Psoas muscle (tissue), 8 donors: ENCODE measurements around the gene PARP12. TPM values are rescaled to one million over a fixed set of nuclear protein-coding genes. Genes with fewer than 3 reads are reported as not detected.

Source experiments
- ATAC-seq, 4 donors: fragments of 200-7000 bp; cut with Tn5 transposase; one replicate each; pipeline ENCODE4 v1.9.1; 2020; ENCODE audit warnings: moderate library complexity in 3 of 4, mild to moderate bottlenecking in 2 of 4
- DNase-seq, 2 donors: peaks; one replicate each; pipeline ENCODE4 v3.0.0-alpha.2; 2020
- H3K27ac ChIP-seq: fragments of 200-600 bp; one replicate; pipeline ENCODE4 v1.8.0; 2022
- H3K27me3 ChIP-seq, 3 donors: fragments of 200-600 bp in 1 of 3; one replicate each; pipeline versions ENCODE4 v1.6.1 to v1.8.0; 2013 to 2022; ENCODE audit warnings: low read length in 2 of 3, mild to moderate bottlenecking in 2 of 3, moderate library complexity in 1 of 3; ENCODE audit not compliant: insufficient read depth in 3 of 3
- H3K36me3 ChIP-seq, 2 donors: fragments of 200-600 bp in 1 of 2; one replicate each; pipeline versions ENCODE4 v1.6.1 to v1.8.0; 2013 to 2022; ENCODE audit warnings: low read depth in 1 of 2, mild to moderate bottlenecking in 1 of 2, moderate library complexity in 1 of 2; ENCODE audit not compliant: insufficient read depth in 1 of 2
- H3K4me1 ChIP-seq: fragments of 200-600 bp; one replicate; pipeline ENCODE4 v1.8.0; 2022
- H3K4me3 ChIP-seq: fragments of 200-600 bp; one replicate; pipeline ENCODE4 v1.8.0; 2022; ENCODE audit warnings: mild to moderate bottlenecking
- H3K9me3 ChIP-seq: fragments of 200-600 bp; one replicate; pipeline ENCODE4 v1.8.0; 2022
- WGBS, 3 donors: extraction: QIAGEN DNeasy Blood & Tissue Kit; methylation state at CpG; one replicate each; pipeline versions ENCODE4 v1.1.6 to v1.1.7; 2013; 5-methylcytosine and 5-hydroxymethylcytosine counted together
- intact Hi-C, 2 donors: fragments of 100-400 bp; cut with DNase I; formaldehyde crosslinking; loops; one replicate each; pipeline versions ENCODE4 v1.11.0 to v1.14.2; 2022
- polyA plus RNA-seq, 3 donors: library from polyadenylated mRNA; stranded (reverse); fragments of 200-250 nt; gene quantifications; one replicate each; pipeline ENCODE4 v1.2.3, GENCODE V29; 2013
- total RNA-seq, 4 donors: library from RNA; stranded (reverse); fragmentation: NEBNext Ultra II Directional in 2 of 4; extraction: Animal tissue kit (Norgen Biotek cat#: 25700) in 2 of 4; gene quantifications; one replicate each; pipeline versions ENCODE4 v1.2.1 to v1.2.4, GENCODE V29; 2021 to 2023
- TF ChIP-seq, protein P1 (sequence below): fragments of 200-600 bp; IDR thresholded peaks from one replicate; pipeline ENCODE4 v1.8.0; 2022; ENCODE audit warnings: antibody characterized with exemption
- donor health status: healthy with polysubstance abuse.
- donor health status: DM: no; HTN: no; CAD: no; lungs with moderate emphysema.
- donor health status: Bipolar disorder and iron deficiency.
- donor health status: healthy.
- donor health status: DM: yes; HTN: yes; CAD: no.
- donor health status: DM: no; HTN: no; CAD: no.
- donor health status: DM: no; HTN: no; CAD: no.
- donor health status: DM: yes; HTN: yes; CAD: no.

Gene PARP12
- total and polyA plus RNA-seq, 7 donors: 4.3 to 6.9 (median 5.2) TPM

DNA sequence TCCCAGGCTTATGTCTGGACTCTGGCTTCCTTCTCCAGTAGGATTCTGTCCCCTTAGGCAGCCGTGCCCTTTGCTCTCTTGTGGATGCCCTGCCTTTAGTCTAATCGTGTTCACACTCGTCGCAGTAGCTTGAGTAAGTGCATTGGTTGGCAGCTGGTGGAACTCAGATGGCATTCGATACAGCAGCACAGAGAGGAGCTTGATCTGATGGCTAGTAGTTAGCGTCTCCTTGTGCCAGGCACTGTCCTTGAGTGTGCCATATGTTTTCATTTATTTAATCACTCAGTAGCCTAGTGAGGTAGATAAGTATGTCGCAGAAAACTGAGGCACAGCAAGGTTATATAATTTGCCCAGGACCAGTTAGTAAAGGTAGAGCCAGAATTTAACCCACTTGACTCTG is 18.2 kb upstream of the PARP12 start:
- Histone ChIP-seq H3K36me3 (no peaks in the 10 kb centered on the region), H3K4me3 (no peak overlapping the region), H3K27me3 (no peaks in the 10 kb centered on the region), H3K27ac (no peak overlapping the region), H3K4me1 (peaks cover 4% of the 10 kb centered on the region), H3K9me3 (no peaks in the 10 kb centered on the region)
- WGBS, 3 donors: 43 to 60% (median 48%) methylated on average over 7 of the region's 7 CpGs
- intact Hi-C loops: no loop called here
- ATAC-seq (no peak), DNase-seq (no peak)
- TF ChIP-seq, protein P1, sequence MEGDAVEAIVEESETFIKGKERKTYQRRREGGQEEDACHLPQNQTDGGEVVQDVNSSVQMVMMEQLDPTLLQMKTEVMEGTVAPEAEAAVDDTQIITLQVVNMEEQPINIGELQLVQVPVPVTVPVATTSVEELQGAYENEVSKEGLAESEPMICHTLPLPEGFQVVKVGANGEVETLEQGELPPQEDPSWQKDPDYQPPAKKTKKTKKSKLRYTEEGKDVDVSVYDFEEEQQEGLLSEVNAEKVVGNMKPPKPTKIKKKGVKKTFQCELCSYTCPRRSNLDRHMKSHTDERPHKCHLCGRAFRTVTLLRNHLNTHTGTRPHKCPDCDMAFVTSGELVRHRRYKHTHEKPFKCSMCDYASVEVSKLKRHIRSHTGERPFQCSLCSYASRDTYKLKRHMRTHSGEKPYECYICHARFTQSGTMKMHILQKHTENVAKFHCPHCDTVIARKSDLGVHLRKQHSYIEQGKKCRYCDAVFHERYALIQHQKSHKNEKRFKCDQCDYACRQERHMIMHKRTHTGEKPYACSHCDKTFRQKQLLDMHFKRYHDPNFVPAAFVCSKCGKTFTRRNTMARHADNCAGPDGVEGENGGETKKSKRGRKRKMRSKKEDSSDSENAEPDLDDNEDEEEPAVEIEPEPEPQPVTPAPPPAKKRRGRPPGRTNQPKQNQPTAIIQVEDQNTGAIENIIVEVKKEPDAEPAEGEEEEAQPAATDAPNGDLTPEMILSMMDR: no peak

DNA sequence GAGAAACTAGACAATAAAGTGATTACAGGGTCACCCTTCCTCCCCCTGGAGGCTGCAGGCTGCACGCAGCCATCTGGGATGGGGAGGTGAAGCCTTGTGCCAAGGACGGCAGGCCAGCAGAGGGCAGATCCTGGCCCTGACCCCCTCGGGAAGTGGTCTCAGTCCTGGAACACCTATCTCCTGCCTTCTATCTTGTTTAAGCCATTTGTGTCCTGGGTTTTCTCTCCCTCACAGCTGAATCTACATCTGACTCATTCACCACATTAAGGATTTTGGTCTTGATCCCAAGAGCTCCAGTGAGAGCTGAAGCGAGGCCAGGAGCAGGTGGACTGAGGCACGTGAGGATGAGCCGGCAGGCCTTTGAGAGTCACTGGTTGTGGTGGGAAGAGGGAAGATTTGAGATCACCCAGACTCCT is 16.4 kb upstream of the PARP12 start:
- WGBS, 3 donors: 15 to 20% (median 16%) methylated on average over 6 of the region's 6 CpGs
- Histone ChIP-seq H3K9me3 (no peaks in the 10 kb centered on the region), H3K4me3 (no peak overlapping the region), H3K27ac (peak overlapping the region; percentile 30), H3K27me3 (no peaks in the 10 kb centered on the region), H3K36me3 (no peaks in the 10 kb centered on the region), H3K4me1 (peaks cover 4% of the 10 kb centered on the region)
- intact Hi-C loops: no loop called here
- TF ChIP-seq, protein P1: peak; percentile 25
- peak; percentile 34 to 64 for DNase-seq
- peak; percentile 76 to 88 (median 82) for ATAC-seq

DNA sequence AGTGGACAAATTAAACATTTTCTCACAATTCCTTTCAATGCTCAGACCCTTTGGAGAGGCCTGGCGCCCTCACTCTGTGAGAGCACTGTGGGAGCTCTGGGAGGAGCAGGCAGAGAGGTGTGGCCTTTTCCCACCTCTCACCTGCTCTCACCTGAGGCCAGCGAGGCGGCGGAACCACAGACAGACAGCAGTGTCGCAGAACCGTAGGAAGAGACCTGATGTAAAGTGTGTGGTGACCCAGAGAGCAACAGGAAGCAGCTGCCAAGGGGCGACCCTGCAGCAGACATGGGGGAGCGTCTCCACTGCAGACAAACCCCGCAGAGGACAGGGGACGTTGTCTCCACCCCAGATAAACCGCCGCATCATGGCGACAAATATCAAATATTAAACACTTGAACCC is 15.6 kb upstream of the PARP12 start:
- H3K36me3 ChIP-seq: no peaks in the 10 kb centered on the region
- ATAC-seq (no peak), DNase-seq (no peak)
- intact Hi-C loops: no loop called here
- H3K9me3 ChIP-seq: no peaks in the 10 kb centered on the region
- 86 to 93% (median 86%) methylated on average over 13 of the region's 13 CpGs for WGBS, 3 donors
- TF ChIP-seq, protein P1: no peak
- H3K4me3 ChIP-seq: no peak overlapping the region
- no peaks in the 10 kb centered on the region for H3K27me3 ChIP-seq
- peaks cover 4% of the 10 kb centered on the region for H3K4me1 ChIP-seq
- no peak overlapping the region for H3K27ac ChIP-seq

DNA sequence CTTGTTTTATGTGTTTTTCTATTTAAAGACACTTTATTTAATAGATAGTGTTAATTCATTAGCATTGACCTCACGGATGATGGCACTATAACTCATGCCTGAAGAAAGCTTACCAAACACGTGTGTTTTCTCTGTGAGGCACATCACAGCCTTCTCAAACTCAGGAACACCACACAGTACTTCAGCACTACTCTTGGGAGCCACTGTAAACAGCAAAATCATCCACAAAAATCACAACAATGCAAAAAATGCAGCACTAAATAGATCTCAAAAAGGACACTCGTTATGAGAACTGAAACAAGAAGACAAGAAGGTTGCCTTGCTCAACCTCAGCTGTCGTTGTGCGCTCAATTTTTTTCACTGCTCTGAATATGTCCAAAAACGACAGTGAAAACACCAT is 12.0 kb upstream of the PARP12 start:
- WGBS, 3 donors: 65 to 71% (median 67%) methylated on average over 6 of the region's 6 CpGs
- no peak overlapping the region for H3K4me3 ChIP-seq

DNA sequence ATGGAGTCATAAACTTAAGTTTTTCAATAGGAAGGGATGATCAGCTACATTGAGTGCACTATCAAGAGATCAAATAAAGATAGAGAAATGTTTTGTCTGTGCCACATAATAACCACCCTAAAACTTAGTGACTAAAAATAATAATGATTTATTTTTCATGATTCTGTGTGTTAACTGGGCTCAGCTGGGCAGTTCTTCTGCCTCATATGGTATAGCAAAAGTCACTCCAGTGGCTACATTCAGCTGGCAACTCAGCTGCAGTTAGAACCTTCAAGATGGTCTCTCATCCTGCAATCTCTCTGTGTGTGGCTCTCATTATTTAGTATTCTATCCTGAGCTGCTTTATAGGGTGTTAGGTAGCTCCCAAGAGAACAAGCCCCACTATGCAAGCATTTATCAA is 7.8 kb upstream of the PARP12 start:
- no peaks in the 10 kb centered on the region for H3K36me3 ChIP-seq
- DNase-seq (no peak), ATAC-seq (no peak)
- H3K4me1 ChIP-seq: no peaks in the 10 kb centered on the region
- H3K9me3 ChIP-seq: peaks cover 12% of the 10 kb centered on the region
- H3K27ac ChIP-seq: no peak overlapping the region
- H3K4me3 ChIP-seq: no peak overlapping the region
- TF ChIP-seq, protein P1: no peak
- no peaks in the 10 kb centered on the region for H3K27me3 ChIP-seq
- intact Hi-C loops: no loop called here

More for the DNA sequence above, 12.0 kb upstream of the PARP12 start:
- intact Hi-C loops: no loop called here
- TF ChIP-seq, protein P1: no peak
- ATAC-seq (no peak), DNase-seq (no peak)
- Histone ChIP-seq H3K36me3 (no peaks in the 10 kb centered on the region), H3K4me1 (peaks cover 4% of the 10 kb centered on the region), H3K9me3 (peaks cover 5% of the 10 kb centered on the region), H3K27me3 (no peaks in the 10 kb centered on the region), H3K27ac (no peak overlapping the region)
